GM18951 (cell line): ENCODE data around the gene PRR19.
A peak's percentile ranks its signal among the peaks of the same experiment; 100 is the strongest.

Experiments
- POLR2A ChIP-seq: IDR thresholded peaks from 4 replicates; pipeline ENCODE4 v1.6.1; 2011; ENCODE audit warnings: mild to moderate bottlenecking; ENCODE audit not compliant: insufficient read length, insufficient read depth; ENCODE audit errors: extremely low read depth
- in situ Hi-C: fragments of 300-500 bp; cut with MboI; formaldehyde crosslinking; loops from one replicate; pipeline ENCODE4 v1.12.0; 2022; ENCODE audit warnings: low sequenced_read_pairs, mixed read lengths, inconsistent platforms; ENCODE audit not compliant: unreplicated experiment

PRR19 gene

DNA sequence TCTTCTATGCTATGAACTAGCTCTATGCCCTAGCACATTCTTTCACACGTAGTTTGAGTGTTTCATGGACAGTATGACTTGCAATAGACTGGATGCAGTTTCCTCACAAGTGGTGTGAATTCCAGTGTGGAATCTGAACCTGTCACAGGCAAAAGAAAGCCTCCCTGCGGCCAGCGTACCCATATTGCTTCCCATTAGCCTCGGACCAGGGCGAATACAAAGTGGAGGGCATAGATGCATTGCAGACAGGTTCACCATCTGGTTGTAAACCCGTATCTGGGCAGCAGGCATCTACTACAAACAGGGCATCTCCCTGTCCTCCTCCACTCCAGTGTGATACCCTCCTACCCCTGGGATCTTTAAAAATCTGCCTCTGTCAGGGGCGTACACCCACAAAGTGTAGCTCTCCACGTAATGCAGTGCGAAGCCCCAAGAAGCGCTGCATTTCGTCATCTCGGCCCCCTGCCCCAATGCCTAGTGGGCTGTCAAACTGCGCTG lies 34.2 kb upstream of the PRR19 start:
- in situ Hi-C loops = no loop called here
- no peak for TF ChIP-seq POLR2A

- TF ChIP-seq POLR2A = peak; percentile 64
- in situ Hi-C loops = no loop called here
Measured at GRCh38 chr19:42268142-42268703, 33.7 kb upstream of the PRR19 start.

DNA sequence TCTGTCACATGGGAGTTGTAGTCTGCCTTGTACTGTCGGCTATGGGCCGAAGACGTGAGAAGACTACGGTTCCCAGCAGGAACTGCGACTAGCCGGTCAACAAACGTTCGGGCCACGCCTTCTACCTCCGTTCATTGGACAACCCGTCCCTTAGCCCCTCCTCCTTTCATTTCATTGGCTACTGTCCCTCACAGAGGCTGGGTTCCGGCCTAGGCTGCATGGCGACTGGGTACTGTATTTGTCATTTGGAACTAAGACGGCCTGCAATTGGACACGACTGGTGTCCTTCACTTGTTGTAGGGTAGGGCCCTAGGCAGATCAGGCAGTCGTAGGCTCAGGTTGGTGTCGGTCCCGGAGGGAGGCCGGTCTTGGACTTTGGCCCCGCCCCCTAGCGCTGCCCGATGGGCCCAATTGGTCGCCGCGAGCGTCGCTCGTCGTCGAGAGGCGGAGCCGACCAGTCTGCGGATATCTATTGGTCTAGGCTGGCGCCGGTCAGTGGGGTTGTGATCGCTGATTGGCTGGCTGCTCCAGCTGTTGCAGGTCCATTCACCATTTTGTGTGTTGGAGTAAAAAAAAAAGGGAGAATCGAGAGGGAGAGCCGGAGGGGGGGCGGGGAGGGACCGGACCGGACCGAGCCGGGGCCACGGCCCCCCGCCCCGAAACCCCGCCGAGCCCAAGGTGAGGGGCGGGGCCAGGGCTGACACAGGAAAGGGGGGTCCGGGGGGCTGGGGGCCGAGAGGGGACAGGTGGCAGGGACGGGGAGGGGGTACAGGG lies 33.0 kb upstream of the PRR19 start, which contains the start of gene CIC:
TSS of gene CIC (plus strand) at position 549 of the 774 bp plus-strand sequence. CDS start 2,532 bp downstream, outside the sequence.
- no peak for TF ChIP-seq POLR2A
- in situ Hi-C loops = no loop called here

GRCh38 chr19:42269478-42270345 lies 32.2 kb upstream of the PRR19 start:
- no peak for TF ChIP-seq POLR2A
- in situ Hi-C loops = no loop called here

GRCh38 chr19:42270346-42271044 lies 31.4 kb upstream of the PRR19 start:
- TF ChIP-seq POLR2A = peak; percentile 55
- in situ Hi-C loops = no loop called here

GRCh38 chr19:42271045-42271419 lies 30.9 kb upstream of the PRR19 start:
- in situ Hi-C loops = no loop called here
- TF ChIP-seq POLR2A = no peak

DNA sequence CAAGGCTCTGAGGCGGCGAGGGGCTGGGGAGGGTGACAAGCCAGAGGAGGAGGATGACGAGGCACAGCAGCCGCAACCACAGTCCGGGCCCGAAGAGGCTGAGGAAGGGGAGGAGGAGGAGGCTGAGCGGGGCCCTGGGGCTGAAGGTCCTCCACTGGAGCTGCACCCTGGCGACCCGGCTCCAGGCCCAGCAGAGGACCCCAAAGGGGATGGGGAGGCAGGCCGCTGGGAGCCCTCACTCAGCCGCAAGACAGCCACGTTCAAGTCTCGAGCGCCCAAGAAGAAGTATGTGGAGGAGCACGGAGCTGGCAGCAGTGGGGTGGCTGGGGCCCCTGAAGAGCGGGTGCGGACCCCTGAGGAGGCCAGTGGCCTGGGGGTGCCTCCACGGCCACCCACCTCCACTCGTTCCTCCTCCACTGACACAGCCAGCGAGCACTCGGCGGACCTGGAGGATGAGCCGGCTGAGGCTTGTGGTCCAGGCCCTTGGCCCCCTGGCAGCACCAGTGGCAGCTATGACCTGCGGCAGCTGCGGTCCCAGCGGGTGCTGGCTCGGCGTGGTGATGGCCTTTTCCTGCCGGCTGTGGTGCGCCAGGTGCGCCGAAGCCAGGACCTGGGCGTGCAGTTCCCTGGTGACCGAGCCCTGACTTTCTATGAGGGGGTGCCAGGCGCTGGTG lies 29.9 kb upstream of the PRR19 start:
- TF ChIP-seq POLR2A = no peak
- in situ Hi-C loops = no loop called here

GRCh38 chr19:42272535-42272897 lies 29.4 kb upstream of the PRR19 start:
- no peak for TF ChIP-seq POLR2A
- in situ Hi-C loops = no loop called here

DNA sequence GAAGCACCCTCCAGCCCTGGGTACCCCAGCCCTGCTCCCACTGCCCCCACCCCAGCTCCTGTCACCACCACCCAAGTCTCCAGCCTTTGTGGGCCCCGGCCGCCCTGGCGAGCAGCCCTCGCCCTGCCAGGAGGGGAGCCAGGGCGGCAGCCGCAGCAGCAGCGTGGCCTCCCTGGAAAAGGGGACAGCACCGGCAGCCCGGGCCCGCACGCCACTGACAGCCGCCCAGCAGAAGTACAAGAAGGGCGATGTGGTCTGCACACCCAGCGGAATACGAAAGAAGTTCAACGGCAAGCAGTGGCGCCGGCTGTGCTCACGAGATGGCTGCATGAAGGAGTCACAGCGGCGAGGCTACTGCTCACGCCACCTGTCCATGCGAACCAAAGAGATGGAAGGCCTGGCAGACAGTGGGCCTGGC lies 28.9 kb upstream of the PRR19 start:
- TF ChIP-seq POLR2A = no peak
- in situ Hi-C loops = no loop called here

- TF ChIP-seq POLR2A = no peak
- in situ Hi-C loops = no loop called here
Measured at GRCh38 chr19:42273407-42274064, 28.4 kb upstream of the PRR19 start.

DNA sequence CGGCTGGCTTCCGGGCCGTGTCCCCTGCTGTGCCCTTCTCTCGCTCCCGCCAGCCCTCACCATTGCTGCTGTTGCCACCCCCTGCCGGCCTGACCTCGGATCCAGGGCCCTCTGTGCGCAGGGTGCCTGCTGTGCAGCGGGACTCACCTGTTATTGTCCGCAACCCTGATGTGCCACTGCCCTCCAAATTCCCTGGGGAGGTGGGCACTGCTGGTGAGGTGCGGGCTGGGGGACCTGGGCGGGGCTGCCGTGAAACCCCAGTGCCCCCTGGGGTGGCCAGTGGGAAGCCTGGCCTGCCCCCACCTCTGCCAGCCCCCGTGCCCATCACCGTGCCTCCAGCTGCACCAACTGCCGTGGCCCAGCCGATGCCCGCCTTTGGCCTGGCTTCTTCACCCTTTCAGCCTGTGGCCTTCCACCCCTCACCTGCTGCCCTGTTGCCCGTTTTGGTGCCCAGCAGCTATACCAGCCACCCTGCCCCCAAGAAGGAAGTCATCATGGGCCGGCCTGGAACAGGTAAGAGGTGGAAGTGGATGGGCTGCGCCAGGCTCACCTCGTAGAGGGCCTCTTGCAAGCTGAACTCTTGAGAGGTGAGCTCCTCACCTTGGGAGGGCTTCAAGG lies 27.8 kb upstream of the PRR19 start:
- in situ Hi-C loops = no loop called here
- no peak for TF ChIP-seq POLR2A

DNA sequence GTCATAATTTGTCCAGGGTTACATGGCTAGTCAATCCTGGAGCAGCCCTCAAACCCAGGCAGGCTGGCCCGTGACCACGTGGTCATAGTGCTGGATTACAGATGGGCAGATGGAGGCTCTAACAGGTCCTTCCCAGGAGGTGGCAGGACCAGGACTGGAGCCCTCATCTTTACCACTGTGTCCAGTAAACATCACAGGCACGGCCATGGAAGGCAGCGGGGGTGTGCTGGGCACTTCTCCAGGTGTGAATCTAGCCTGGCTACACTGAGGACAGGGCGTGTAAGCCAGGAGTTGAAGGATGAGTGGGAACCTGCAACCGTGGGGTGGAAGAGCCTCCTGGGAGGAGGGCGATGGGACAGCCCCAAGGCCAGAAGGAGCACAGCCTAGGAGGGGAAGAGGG lies 26.8 kb upstream of the PRR19 start:
- in situ Hi-C loops = loop anchor here (25.0 kb wide), 1 partner anchor 163 kb away; no protein-coding TSS in a partner anchor
- TF ChIP-seq POLR2A = no peak

DNA sequence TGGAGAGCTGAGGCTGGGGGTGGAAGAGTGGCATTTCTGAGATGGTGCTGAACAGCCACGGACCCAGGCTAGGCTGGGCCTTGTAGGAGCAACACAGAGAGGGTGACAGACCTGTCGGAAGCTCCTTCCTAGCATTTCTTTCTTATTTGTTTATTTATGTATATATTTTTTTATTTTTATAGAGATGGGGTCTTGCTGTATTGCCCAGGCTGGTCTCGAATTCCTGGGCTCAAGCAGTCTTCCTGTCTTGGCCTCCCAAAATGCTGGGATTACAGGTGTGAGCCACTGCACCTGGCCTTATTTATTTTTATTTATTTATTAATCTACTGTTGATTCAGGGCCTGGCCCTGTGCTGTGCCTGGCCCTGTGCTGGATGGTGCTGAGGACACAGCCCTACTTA lies 26.4 kb upstream of the PRR19 start:
- no peak for TF ChIP-seq POLR2A
- in situ Hi-C loops = loop anchor here (25.0 kb wide), 1 partner anchor 163 kb away; no protein-coding TSS in a partner anchor
